Stimulated activated CD4-positive, alpha-beta T cell treated with anti-CD3 and anti-CD28 coated beads, Interleukin-2, amount 100 ng/mL, for 4 hours (primary cell): Measurements from ENCODE around the gene TMEM132D.

Experiments
- DNase-seq: peaks from one replicate; pipeline ENCODE4 v3.0.0-alpha.2; 2020; ENCODE audit warnings: low read depth

Gene TMEM132D

GRCh38 chr12:129184127-129184928 is 719.5 kb downstream of the TMEM132D start:
- no peak for DNase-seq

- DNase-seq, result no peak
These were observed 723.8 kb downstream of the TMEM132D start for GRCh38 chr12:129179941-129180553.

GRCh38 chr12:129169928-129170327 is 733.9 kb downstream of the TMEM132D start:
- no peak for DNase-seq

GRCh38 chr12:129163861-129164260 is 740.0 kb downstream of the TMEM132D start:
- DNase-seq, result no peak

- no peak for DNase-seq
These were observed 740.4 kb downstream of the TMEM132D start for GRCh38 chr12:129163461-129163860.

GRCh38 chr12:129162805-129163204 is 741.0 kb downstream of the TMEM132D start:
- DNase-seq, result no peak

- DNase-seq, result no peak
These were observed 742.3 kb downstream of the TMEM132D start for GRCh38 chr12:129161511-129161910.

GRCh38 chr12:129160282-129160681 is 743.5 kb downstream of the TMEM132D start:
- no peak for DNase-seq

- DNase-seq, result no peak
These were observed 751.3 kb downstream of the TMEM132D start for GRCh38 chr12:129152351-129153104.

- no peak for DNase-seq
These were observed 753.1 kb downstream of the TMEM132D start for GRCh38 chr12:129150721-129151120.

GRCh38 chr12:129145381-129145780 is 758.4 kb downstream of the TMEM132D start:
- DNase-seq, result no peak

- DNase-seq, result no peak
These were observed 765.0 kb downstream of the TMEM132D start for GRCh38 chr12:129138776-129139175.

- no peak for DNase-seq
These were observed 767.0 kb downstream of the TMEM132D start for GRCh38 chr12:129136694-129137325.

- no peak for DNase-seq
These were observed 776.1 kb downstream of the TMEM132D start for GRCh38 chr12:129127771-129128170.

GRCh38 chr12:129127211-129127610 is 776.6 kb downstream of the TMEM132D start:
- no peak for DNase-seq

- DNase-seq, result no peak
These were observed 784.3 kb downstream of the TMEM132D start for GRCh38 chr12:129119537-129119936.

- no peak for DNase-seq
These were observed 788.3 kb downstream of the TMEM132D start for GRCh38 chr12:129115558-129115957.

- no peak for DNase-seq
These were observed 793.2 kb downstream of the TMEM132D start for GRCh38 chr12:129110575-129110974.

GRCh38 chr12:129109174-129110001 is 794.4 kb downstream of the TMEM132D start:
- DNase-seq, result no peak

GRCh38 chr12:129106772-129107171 is 797.1 kb downstream of the TMEM132D start:
- DNase-seq, result no peak

GRCh38 chr12:129103231-129103630 is 800.6 kb downstream of the TMEM132D start:
- no peak for DNase-seq
